ENCODE results near the gene SCN1A. TPM values are rescaled to one million over a fixed set of nuclear protein-coding genes. Genes with fewer than 3 reads are reported as not detected.

The SCN1A gene
- total and polyA plus RNA-seq, 2 donors (not counting 3 experiments of a cell fraction or from before 2014, with no cell fraction given), result not detected

- ChIA-PET POLR2A (no interaction called here), CTCF (interaction anchor here (1.0 to 5.1 kb wide), 3 partner anchors 19 to 171 kb away, joined by 3 to 287 read pairs (median 193); partner anchors contain the start of gene TTC21B)
- FAIRE-seq, result no peak
Observed at GRCh38 chr2:166125557-166125956, 2.3 kb downstream of the SCN1A start.

More at GRCh38 chr2:166125557-166125956, 2.3 kb downstream of the SCN1A start:
- dilution Hi-C loops (cut with MboI; ENCODE audit: extremely low pct_ligation_motif_present, low sequenced_read_pairs), result no loop called here
- H3K36me3 ChIP-seq (ENCODE audit: control insufficient read depth in 2 of 2, extremely low read depth in 1 of 2, insufficient read depth in 2 of 2, low read length in 2 of 2), result no peaks in the 10 kb centered on the region
- no peak for DNase-seq (ENCODE audit: low read depth, low spot score)
- H2AFZ ChIP-seq (ENCODE audit: low read depth, low read length), result no peak overlapping the region
- intact Hi-C loops (cut with micrococcal nuclease), result loop anchor here (10.0 kb wide), 1 partner anchor 251 kb away; no protein-coding TSS in a partner anchor
- TF ChIP-seq MYC (IDR thresholded peaks at IDR 0.05; ENCODE audit: low read depth, low read length) (no peak), POLR2A (IDR thresholded peaks at IDR 0.05; ENCODE audit: low read depth, low read length) (no peak), FOS (IDR thresholded peaks at IDR 0.05; ENCODE audit: borderline replicate concordance, insufficient read depth, low read length) (no peak), MAX (IDR thresholded peaks at IDR 0.05; ENCODE audit: insufficient read depth, insufficient read length) (no peak), POLR2AphosphoS5 (IDR thresholded peaks at IDR 0.05; ENCODE audit: insufficient read depth, low read depth, low read length) (no peak), JUN (IDR thresholded peaks at IDR 0.05; ENCODE audit: borderline replicate concordance, insufficient read depth, insufficient read length, low read depth) (no peak), EZH2 (IDR thresholded peaks at IDR 0.05; ENCODE audit: borderline replicate concordance, low read depth, low read length, severe bottlenecking) (no peak), CTCF (IDR thresholded peaks at IDR 0.05; ENCODE audit: extremely low read depth in 1 of 2, insufficient read depth in 1 of 2, low read depth in 1 of 2, low read length in 2 of 2) (no peak), GATA2 (IDR thresholded peaks at IDR 0.05; ENCODE audit: insufficient read depth, insufficient read length, low read depth, low read length) (no peak)
- H3K4me3 ChIP-seq (replicated peaks in 1 of 3; ENCODE audit: insufficient read depth in 1 of 3, low read depth in 1 of 3, low read length in 3 of 3), result no peak overlapping the region
- H3K27ac ChIP-seq (ENCODE audit: insufficient read depth, low read depth, low read length), result no peak overlapping the region
- no peaks in the 10 kb centered on the region for H3K9me1 ChIP-seq (replicated peaks; ENCODE audit: control insufficient read depth, extremely low read depth, insufficient read depth, low read length)
- BruUV-seq (replicated peaks), result no TSS peak
- no peaks in the 10 kb centered on the region for H3K79me2 ChIP-seq (ENCODE audit: control insufficient read depth, insufficient read depth, low read length)
- H3K9ac ChIP-seq (replicated peaks; ENCODE audit: extremely low read depth, insufficient read depth, low read length), result no peak overlapping the region
- no peaks in the 10 kb centered on the region for H4K20me1 ChIP-seq (replicated peaks; ENCODE audit: control insufficient read depth, extremely low read depth, insufficient read depth, low read length)
- no peak overlapping the region for H3K4me2 ChIP-seq (ENCODE audit: insufficient read depth, low read length)
- H3K27me3 ChIP-seq (ENCODE audit: control insufficient read depth in 2 of 2, insufficient read depth in 2 of 2, low read length in 2 of 2), result peaks cover 2 to 9% of the 10 kb centered on the region in 2 experiments
- no peaks in the 10 kb centered on the region for H3K4me1 ChIP-seq (ENCODE audit: control insufficient read depth, extremely low read depth, insufficient read depth, low read length)
- H3K9me3 ChIP-seq (replicated peaks; ENCODE audit: control insufficient read depth, insufficient read depth, low read length), result no peaks in the 10 kb centered on the region

All from endothelial cell of umbilical vein (primary cell).